ENCODE measurements around the gene RPL11.
A peak's percentile ranks its signal among the peaks of the same experiment; 100 is the strongest.

Gene RPL11

GRCh38 chr1:23742670-23743286, 51.2 kb downstream of the RPL11 start:
- DNase-seq (ENCODE audit: low read depth), result no peak
- H3K4me3 ChIP-seq (ENCODE audit: low read depth, low read length), result peak overlapping the region; percentile 67
- TF ChIP-seq POLR2A (IDR thresholded peaks at IDR 0.05; ENCODE audit: extremely low read depth, insufficient read length) (no peak), CTCF (IDR thresholded peaks at IDR 0.05; ENCODE audit: low read depth, low read length) (no peak), MAX (IDR thresholded peaks at IDR 0.05; ENCODE audit: low read depth, low read length) (0 out of 2 replicates have a peak, but pooled peaks have one; percentile 18), MYC (IDR thresholded peaks at IDR 0.05; ENCODE audit: low read depth, low read length) (peak; percentile 31; the same call in 1 of the 2 replicates)

- DNase-seq (ENCODE audit: low read depth), result peak; percentile 87
- H3K4me3 ChIP-seq (ENCODE audit: low read depth, low read length), result peak within 1 kb of the TSS; percentile 88
- TF ChIP-seq MAX (IDR thresholded peaks at IDR 0.05; ENCODE audit: low read depth, low read length) (peak; percentile 58; the same call in 1 of the 2 replicates), POLR2A (IDR thresholded peaks at IDR 0.05; ENCODE audit: extremely low read depth, insufficient read length) (peak; percentile 79), CTCF (IDR thresholded peaks at IDR 0.05; ENCODE audit: low read depth, low read length) (no peak), MYC (IDR thresholded peaks at IDR 0.05; ENCODE audit: low read depth, low read length) (peak; percentile 71)
Observed at GRCh38 chr1:23743287-23744152, 51.9 kb downstream of the RPL11 start, which contains the start of gene ELOA. Gene ELOA (plus strand): TSS chr1:23743471. CDS start chr1:23743504, 33 bp downstream.

- H3K4me3 ChIP-seq (ENCODE audit: low read depth, low read length), result peak overlapping the region; percentile 88
- peak; percentile 51 for DNase-seq (ENCODE audit: low read depth)
Observed at GRCh38 chr1:23745515-23745914, 53.9 kb downstream of the RPL11 start.

More at GRCh38 chr1:23745515-23745914, 53.9 kb downstream of the RPL11 start:
- TF ChIP-seq MAX (IDR thresholded peaks at IDR 0.05; ENCODE audit: low read depth, low read length) (no peak), MYC (IDR thresholded peaks at IDR 0.05; ENCODE audit: low read depth, low read length) (no peak), CTCF (IDR thresholded peaks at IDR 0.05; ENCODE audit: low read depth, low read length) (peak; percentile 14), POLR2A (IDR thresholded peaks at IDR 0.05; ENCODE audit: extremely low read depth, insufficient read length) (no peak)

Data from NB4 (cell line).